ENCODE data around the gene PDK1. TPM values are rescaled to one million over a fixed set of nuclear protein-coding genes. Genes with fewer than 3 reads are reported as not detected.
"Not testable (repeated sequence)": the region's sequence is repeated elsewhere in the genome, so short reads cannot be mapped to it uniquely, and the experiment has no call there.

The PDK1 gene
- total RNA-seq, 1 donor = 26.8 TPM

GRCh38 chr2:172588931-172589330 is 33.0 kb downstream of the PDK1 start:
- no peak overlapping the region for H2AFZ ChIP-seq (ENCODE audit: low read length)
- no peaks in the 10 kb centered on the region for H3K9me3 ChIP-seq (ENCODE audit: low read depth, low read length)
- H3K4me1 ChIP-seq (ENCODE audit: insufficient read depth, low read length) = peaks cover 5% of the 10 kb centered on the region
- no peaks in the 10 kb centered on the region for H3K27me3 ChIP-seq (ENCODE audit: insufficient read depth, low read length)
- H3K4me2 ChIP-seq (ENCODE audit: insufficient read depth, low read length) = no peak overlapping the region
- H3K27ac ChIP-seq (ENCODE audit: low read depth, low read length) = no peak overlapping the region
- peaks cover 3% of the 10 kb centered on the region for H3K36me3 ChIP-seq (ENCODE audit: insufficient read depth, low read length)
- H4K20me1 ChIP-seq (ENCODE audit: insufficient read depth, low read length) = no peaks in the 10 kb centered on the region
- TF ChIP-seq, protein P1, sequence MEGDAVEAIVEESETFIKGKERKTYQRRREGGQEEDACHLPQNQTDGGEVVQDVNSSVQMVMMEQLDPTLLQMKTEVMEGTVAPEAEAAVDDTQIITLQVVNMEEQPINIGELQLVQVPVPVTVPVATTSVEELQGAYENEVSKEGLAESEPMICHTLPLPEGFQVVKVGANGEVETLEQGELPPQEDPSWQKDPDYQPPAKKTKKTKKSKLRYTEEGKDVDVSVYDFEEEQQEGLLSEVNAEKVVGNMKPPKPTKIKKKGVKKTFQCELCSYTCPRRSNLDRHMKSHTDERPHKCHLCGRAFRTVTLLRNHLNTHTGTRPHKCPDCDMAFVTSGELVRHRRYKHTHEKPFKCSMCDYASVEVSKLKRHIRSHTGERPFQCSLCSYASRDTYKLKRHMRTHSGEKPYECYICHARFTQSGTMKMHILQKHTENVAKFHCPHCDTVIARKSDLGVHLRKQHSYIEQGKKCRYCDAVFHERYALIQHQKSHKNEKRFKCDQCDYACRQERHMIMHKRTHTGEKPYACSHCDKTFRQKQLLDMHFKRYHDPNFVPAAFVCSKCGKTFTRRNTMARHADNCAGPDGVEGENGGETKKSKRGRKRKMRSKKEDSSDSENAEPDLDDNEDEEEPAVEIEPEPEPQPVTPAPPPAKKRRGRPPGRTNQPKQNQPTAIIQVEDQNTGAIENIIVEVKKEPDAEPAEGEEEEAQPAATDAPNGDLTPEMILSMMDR (IDR thresholded peaks at IDR 0.05; ENCODE audit: extremely low read depth, low read depth, low read length) = no peak
- H3K79me2 ChIP-seq (ENCODE audit: insufficient read depth, low read length) = no peaks in the 10 kb centered on the region
- no peak for DNase-seq (ENCODE audit: insufficient read length, low spot score, missing footprints)
- H3K4me3 ChIP-seq (ENCODE audit: insufficient read depth, low read length) = no peak overlapping the region

DNA sequence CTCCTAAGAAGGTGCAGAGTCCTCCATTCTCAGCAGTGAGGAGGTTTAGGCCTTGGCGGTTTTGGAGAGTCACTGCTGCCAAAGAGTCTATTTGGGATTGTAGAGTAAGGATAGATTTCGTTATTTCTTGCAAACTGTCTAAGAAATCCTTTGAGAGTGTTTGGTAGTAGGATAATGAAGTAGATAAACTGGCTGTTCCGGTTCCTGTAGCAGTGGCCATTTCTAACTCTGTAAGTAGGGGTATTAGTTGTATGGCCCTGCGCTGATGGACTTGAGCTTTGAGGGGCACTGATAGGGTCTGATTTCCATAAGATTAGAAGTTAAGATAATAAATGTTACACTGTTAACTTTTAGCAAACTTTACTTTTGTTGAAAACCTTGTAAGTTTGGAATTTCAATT is 35.5 kb downstream of the PDK1 start:
- H4K20me1 ChIP-seq (ENCODE audit: insufficient read depth, low read length); H3K4me3 ChIP-seq (ENCODE audit: insufficient read depth, low read length); H3K9me3 ChIP-seq (ENCODE audit: low read depth, low read length); H2AFZ ChIP-seq (ENCODE audit: low read length); H3K4me2 ChIP-seq (ENCODE audit: insufficient read depth, low read length); H3K27me3 ChIP-seq (ENCODE audit: insufficient read depth, low read length); H3K27ac ChIP-seq (ENCODE audit: low read depth, low read length); DNase-seq (ENCODE audit: insufficient read length, low spot score, missing footprints); H3K4me1 ChIP-seq (ENCODE audit: insufficient read depth, low read length); H3K79me2 ChIP-seq (ENCODE audit: insufficient read depth, low read length): not testable (repeated sequence)
- peaks cover 15% of the 10 kb centered on the region for H3K36me3 ChIP-seq (ENCODE audit: insufficient read depth, low read length)

GRCh38 chr2:172592190-172592589 is 36.3 kb downstream of the PDK1 start:
- H3K27ac ChIP-seq (ENCODE audit: low read depth, low read length); H3K79me2 ChIP-seq (ENCODE audit: insufficient read depth, low read length); H4K20me1 ChIP-seq (ENCODE audit: insufficient read depth, low read length); H3K4me2 ChIP-seq (ENCODE audit: insufficient read depth, low read length); H3K27me3 ChIP-seq (ENCODE audit: insufficient read depth, low read length); H3K4me3 ChIP-seq (ENCODE audit: insufficient read depth, low read length); DNase-seq (ENCODE audit: insufficient read length, low spot score, missing footprints); H3K4me1 ChIP-seq (ENCODE audit: insufficient read depth, low read length); H2AFZ ChIP-seq (ENCODE audit: low read length); H3K9me3 ChIP-seq (ENCODE audit: low read depth, low read length): not testable (repeated sequence)
- H3K36me3 ChIP-seq (ENCODE audit: insufficient read depth, low read length) = peaks cover 20% of the 10 kb centered on the region

DNA sequence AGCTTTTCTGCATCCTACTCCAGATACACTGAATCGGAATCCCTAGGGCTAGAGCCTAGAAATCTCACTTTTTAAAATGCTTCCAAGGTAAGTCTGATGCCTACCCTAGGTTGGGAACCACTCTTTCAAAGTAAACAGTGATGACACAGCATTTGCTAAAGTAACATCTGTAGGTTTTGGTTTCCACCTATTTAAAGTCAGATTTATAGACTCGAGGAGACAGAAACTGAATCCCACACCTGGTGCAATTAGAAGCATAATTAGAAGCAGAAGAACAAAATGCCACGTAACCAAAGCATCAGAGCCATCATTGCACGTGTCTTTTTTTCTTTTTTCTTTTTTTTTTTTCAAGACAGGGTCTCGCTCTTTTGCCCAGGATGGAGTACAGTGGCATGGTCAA is 40.9 kb downstream of the PDK1 start:
- TF ChIP-seq, protein P1 (IDR thresholded peaks at IDR 0.05; ENCODE audit: extremely low read depth, low read depth, low read length) = no peak
- H3K36me3 ChIP-seq (ENCODE audit: insufficient read depth, low read length) = peaks cover 21% of the 10 kb centered on the region
- no peaks in the 10 kb centered on the region for H3K27me3 ChIP-seq (ENCODE audit: insufficient read depth, low read length)
- H3K4me2 ChIP-seq (ENCODE audit: insufficient read depth, low read length) = no peak overlapping the region
- H3K9me3 ChIP-seq (ENCODE audit: low read depth, low read length) = no peaks in the 10 kb centered on the region
- no peak overlapping the region for H3K4me3 ChIP-seq (ENCODE audit: insufficient read depth, low read length)
- H2AFZ ChIP-seq (ENCODE audit: low read length) = no peak overlapping the region
- no peaks in the 10 kb centered on the region for H3K79me2 ChIP-seq (ENCODE audit: insufficient read depth, low read length)
- no peaks in the 10 kb centered on the region for H4K20me1 ChIP-seq (ENCODE audit: insufficient read depth, low read length)
- peaks cover 5% of the 10 kb centered on the region for H3K4me1 ChIP-seq (ENCODE audit: insufficient read depth, low read length)
- DNase-seq (ENCODE audit: insufficient read length, low spot score, missing footprints) = no peak
- no peak overlapping the region for H3K27ac ChIP-seq (ENCODE audit: low read depth, low read length)

- Histone ChIP-seq H4K20me1 (ENCODE audit: insufficient read depth, low read length) (no peaks in the 10 kb centered on the region), H3K36me3 (ENCODE audit: insufficient read depth, low read length) (peaks cover 21% of the 10 kb centered on the region), H3K27ac (ENCODE audit: low read depth, low read length) (no peak overlapping the region), H3K4me3 (ENCODE audit: insufficient read depth, low read length) (no peak overlapping the region), H3K9me3 (ENCODE audit: low read depth, low read length) (no peaks in the 10 kb centered on the region), H3K4me1 (ENCODE audit: insufficient read depth, low read length) (peaks cover 5% of the 10 kb centered on the region), H3K27me3 (ENCODE audit: insufficient read depth, low read length) (no peaks in the 10 kb centered on the region), H3K79me2 (ENCODE audit: insufficient read depth, low read length) (no peaks in the 10 kb centered on the region), H3K4me2 (ENCODE audit: insufficient read depth, low read length) (no peak overlapping the region), H2AFZ (ENCODE audit: low read length) (no peak overlapping the region)
- TF ChIP-seq, protein P1 (IDR thresholded peaks at IDR 0.05; ENCODE audit: extremely low read depth, low read depth, low read length) = no peak
- DNase-seq (ENCODE audit: insufficient read length, low spot score, missing footprints) = no peak
Observed at GRCh38 chr2:172597176-172597842, 41.4 kb downstream of the PDK1 start.
